Measurements from ENCODE around the gene LMX1B. TPM values are rescaled to one million over a fixed set of nuclear protein-coding genes. Genes with fewer than 3 reads are reported as not detected.
"Not testable (repeated sequence)": the region's sequence is repeated elsewhere in the genome, so short reads cannot be mapped to it uniquely, and the experiment has no call there.

The LMX1B gene
- total RNA-seq, 1 experiment from 2014 or later = 0.15 TPM

DNA sequence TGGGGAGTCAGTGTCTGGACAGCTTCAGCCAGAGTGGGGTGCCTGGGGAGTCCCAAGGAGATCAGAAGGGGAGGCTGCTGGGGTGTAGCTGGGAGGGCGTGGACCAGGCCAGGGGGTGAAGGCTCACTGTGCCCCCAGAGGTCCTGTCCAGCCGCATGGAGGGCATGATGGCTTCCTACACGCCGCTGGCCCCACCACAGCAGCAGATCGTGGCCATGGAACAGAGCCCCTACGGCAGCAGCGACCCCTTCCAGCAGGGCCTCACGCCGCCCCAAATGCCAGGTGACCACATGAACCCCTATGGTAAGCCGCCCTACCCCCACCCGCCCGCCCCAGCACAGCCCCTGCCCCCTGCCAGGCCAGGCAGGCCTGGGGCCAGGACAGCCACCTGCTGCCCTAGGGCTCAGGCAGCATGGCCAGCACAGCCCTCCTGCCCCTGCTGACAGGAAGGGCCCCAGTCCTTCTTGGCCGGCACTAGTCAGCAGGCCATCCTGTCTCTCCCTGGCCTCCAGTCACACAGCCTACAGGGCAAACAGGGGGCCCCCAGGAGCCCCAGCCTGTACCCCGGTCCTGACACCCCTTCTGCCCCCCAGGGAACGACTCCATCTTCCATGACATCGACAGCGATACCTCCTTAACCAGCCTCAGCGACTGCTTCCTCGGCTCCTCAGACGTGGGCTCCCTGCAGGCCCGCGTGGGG is 82.1 kb downstream of the LMX1B start:
- no peak for DNase-seq (ENCODE audit: low spot score)

DNA sequence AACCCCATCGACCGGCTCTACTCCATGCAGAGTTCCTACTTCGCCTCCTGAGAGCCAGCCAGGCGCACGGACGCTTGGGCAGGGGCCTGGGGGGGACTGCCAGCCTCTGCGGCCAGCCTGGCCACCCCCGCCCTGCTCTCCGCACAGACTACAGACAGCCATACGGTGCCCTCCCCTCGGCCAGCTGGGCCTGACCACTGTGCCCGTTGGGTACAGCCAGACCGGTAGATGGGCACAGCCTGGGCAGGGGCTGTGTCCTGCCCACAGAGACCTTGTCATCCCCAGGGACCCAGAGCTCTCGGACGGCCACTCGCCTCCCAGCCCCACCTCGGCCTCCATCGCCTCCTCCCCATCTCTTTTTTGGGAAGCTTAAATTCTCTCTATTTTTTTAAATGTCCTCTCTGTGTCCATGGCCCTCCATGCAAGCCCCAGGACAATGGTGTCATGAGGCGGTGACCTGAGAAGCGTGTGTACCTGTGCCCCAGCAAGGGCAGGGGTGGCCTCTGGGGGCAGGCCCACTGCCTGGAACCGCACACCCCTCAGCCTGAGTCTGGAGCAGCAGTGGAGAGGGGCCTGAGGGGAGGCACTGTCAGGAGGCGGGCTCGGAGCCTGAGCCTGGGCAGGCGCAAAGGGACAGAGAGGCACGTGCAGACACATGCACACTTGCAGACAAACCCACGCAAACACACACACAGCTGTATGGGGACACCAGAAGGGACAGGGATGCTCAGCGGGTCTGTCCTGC is 82.8 kb downstream of the LMX1B start:
- DNase-seq (ENCODE audit: low spot score) = no peak

GRCh38 chr9:126697330-126697729 is 83.6 kb downstream of the LMX1B start:
- DNase-seq (ENCODE audit: low spot score) = no peak

DNA sequence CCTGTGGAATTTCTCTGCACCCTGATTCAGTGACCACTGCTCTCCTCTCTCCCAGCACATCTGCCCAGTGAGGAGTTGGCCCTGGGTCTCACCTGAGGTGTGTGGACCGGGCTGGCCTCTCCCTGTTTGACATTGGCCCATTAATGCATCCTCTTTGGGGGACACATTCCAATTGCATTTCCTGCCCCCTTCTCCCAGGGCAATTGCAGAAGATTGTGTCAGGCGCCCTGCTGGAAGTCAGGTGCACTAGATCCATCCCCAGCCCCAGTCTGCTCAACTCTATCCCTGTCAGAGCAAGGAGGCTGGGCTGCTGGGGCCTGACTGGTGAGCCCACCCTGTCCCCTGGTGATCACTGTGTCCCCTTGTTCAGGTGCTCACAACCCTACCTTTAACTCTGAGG is 84.5 kb downstream of the LMX1B start:
- no peak for DNase-seq (ENCODE audit: low spot score)

- DNase-seq (ENCODE audit: low spot score) = no peak
These were observed 85.0 kb downstream of the LMX1B start for GRCh38 chr9:126698756-126699155.

GRCh38 chr9:126699401-126699881 is 85.7 kb downstream of the LMX1B start:
- DNase-seq (ENCODE audit: low spot score) = no peak

DNA sequence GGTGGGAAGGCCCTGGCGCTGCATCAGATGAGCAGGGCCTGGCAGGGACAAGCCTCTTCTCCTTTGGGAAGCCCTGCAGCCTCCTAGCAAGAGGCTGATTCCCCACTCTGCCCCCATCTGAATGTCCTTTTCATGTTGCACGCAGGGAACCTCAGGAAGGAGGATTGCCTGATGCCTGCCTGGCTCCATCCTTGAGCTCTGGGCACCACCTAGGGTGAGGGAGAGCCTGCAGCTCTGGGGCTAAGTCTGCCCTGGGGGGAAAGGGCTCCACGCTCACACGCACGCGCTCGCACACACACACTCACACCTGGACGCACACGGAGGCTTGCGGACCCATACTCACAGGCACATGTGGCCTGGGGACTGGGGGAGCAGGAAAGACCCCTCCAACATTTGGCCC is 86.6 kb downstream of the LMX1B start:
- no peak for DNase-seq (ENCODE audit: low spot score)

DNA sequence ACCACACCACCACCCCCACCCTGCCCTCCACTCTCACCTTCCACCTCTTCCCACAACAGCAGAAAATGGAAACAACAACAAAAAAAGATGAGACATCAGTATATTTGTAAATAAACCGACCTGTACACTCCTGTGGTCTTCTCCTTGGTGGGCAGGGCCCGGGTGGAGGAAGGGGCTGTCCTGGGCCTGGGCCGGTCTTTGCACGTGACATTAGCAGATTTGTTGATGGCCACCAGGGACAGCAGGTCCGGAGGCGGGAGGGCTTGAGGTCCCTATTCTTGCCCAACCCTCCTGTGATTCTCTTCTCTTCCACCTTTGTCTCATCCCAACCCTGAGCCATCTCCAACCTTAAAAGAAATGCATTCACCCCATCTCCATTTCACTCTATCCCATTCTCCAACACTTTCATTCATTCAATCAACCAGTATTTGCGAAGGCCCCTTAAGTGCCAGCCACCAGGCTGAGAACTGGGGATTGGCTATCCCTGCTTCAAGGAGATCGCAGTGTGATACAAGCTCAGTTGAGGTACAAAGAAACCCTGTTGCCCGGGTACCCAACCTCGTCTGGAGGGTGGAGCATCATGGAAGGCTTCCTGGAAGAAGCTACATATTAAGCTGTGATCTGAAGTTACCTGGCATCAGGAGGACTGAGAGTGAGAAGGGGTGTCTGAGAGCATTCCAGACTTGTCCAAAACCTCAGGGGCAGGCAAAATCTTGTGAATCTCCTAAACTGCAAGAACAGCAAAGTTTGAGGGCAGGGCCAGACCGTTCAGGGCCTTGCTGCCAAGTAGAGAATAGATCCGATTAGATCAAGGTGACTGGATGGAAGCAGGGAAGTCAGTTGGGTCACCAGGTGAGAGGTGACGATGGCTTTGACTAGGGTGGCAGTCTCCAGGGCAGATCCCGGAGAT is 87.4 kb downstream of the LMX1B start:
- no peak for DNase-seq (ENCODE audit: low spot score)

DNA sequence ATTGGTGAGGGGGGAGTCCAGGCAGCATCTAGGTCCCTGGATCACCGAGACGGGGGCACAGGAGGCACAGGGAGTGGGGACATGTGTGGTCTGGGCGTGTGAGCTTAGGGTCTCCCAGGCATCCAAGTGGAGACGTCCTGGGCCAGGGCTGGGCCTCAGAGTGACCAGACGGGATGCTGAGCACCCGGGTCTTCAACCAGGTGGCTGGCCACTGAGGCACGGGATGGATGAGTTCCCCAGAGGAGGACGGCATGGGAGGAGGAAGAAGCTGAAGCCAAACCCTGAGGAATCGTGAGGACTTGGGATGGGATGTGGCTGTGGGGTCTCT is 88.0 kb downstream of the LMX1B start:
- no peak for DNase-seq (ENCODE audit: low spot score)

GRCh38 chr9:126702151-126703001 is 88.6 kb downstream of the LMX1B start:
- DNase-seq (ENCODE audit: low spot score) = no peak

GRCh38 chr9:126703002-126703865 is 89.5 kb downstream of the LMX1B start:
- DNase-seq (ENCODE audit: low spot score) = no peak

- no peak for DNase-seq (ENCODE audit: low spot score)
These were observed 90.1 kb downstream of the LMX1B start for GRCh38 chr9:126703866-126704156.

DNA sequence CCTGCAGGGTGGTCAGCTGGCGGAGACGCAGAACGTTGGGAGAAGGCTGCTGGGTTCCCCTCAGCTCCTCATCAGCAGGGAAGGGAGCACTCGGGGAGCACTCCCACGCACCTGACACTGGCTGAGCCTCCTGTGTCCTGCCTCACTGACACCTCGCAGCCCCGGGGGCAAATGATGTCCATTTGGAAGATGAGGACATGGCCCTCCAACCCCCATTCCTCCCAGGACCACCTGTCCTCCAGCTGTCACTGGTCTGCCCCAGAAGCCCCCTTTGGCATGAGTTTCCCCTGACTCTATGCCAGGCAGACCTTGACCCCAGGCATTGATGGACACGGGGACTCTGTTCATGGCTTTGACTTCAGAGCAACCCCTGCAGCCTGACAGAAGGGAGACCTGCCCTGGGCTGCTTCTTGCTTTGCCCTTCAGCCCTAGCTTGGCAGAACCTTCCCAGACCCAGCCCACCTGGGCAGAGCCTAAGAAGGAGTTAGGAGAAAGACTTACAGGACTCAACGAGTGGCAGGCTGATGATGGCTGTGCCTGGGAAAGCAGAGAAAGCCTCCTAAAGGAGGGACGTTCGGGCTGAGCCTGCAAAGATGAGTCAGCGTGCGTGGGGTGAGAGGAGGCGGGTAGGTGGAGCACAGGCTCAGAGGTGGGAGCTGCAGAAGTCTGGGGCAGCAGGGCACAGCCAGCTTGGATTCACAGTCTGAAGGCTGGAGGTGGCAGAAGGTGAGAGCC is 90.6 kb downstream of the LMX1B start:
- DNase-seq (ENCODE audit: low spot score) = peak; percentile 71

- DNase-seq (ENCODE audit: low spot score) = peak; percentile 67
These were observed 91.4 kb downstream of the LMX1B start for GRCh38 chr9:126704892-126705766.

DNA sequence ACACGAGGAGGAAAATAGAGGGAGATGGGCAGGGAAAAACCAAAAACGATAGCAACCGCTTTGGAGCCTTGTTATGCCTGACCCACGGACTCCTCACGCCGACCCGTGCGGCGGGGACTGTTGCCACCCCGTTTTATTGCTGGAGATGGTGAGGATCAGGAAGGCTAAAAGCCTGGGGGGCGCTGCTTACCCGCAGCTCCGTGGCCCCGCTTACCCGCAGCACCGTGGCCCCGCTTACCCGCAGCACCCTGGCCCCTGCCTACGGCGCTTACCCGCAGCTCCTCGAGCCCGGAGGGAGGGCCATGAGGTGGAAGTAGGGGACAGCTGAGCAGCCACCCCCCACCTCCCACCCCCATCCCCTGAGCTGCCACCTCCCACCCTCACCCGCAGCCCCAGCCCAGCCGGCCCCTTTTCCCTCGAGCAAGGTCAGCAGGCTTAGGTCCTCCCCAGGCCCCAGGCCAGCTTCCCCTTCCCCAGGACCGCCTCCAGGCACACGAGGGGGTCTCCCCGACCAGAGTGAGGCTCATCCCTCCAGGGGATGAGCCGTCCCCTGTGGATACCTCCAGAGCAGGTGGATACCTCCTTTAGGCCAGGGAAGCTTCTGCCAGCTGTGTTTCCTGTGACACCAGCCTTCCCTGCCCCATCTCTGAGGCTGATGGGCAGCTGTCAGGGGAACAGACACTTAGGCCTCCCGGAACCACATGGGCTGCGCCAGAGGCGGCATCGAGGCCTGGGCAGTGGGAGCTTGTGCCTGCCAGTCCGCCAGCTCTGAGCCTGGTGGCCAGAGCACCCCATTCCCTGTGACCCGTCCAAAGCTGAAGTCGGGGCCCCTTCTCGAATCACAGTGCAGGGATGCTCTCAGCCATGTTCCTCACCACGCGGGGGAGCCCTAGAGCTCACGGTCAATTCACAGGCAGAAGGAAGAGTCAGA is 92.3 kb downstream of the LMX1B start:
- peak; percentile 36 for DNase-seq (ENCODE audit: low spot score)

- DNase-seq (ENCODE audit: low spot score) = no peak
These were observed 92.9 kb downstream of the LMX1B start for GRCh38 chr9:126706698-126707053.

DNA sequence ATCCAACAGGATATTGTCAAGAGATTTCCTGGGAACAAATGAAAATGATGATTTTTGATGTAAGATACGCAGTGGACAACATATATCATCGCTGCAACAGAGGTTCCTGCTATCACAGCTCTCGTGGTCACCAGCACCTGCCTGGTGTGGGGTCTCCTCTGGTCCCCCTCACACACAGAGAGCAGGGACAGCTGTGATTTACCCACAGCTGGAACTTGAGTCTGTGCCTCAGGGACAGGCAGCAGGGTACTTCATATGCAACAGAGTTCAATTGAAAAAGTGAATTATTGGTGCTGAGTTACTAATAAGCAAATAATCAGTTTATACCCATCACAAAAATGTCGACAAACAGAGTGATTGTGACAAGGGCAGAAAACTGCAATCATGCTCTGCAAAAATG is 93.4 kb downstream of the LMX1B start:
- DNase-seq (ENCODE audit: low spot score) = no peak

DNA sequence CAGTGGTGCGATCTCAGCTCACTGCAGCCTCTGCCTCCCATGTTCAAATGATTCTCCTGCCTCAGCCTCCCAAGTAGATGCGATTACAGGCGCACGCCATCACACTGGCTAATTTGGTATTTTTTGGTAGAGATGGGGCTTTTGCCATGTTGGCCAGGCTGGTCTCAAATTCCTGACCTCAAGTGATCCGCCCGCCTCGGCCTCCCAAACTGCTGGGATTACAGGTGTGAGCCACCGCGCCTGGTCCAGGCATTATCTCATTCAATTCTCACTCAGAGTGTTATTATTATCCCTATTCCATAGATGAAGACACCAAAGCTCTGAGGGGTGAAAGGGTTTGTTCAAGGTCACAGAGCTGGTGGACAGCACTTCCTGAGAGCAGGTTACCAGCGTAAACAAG is 94.0 kb downstream of the LMX1B start:
- not testable (repeated sequence) for DNase-seq (ENCODE audit: low spot score)

All from H4 (cell line).